AG10803 (cell line): ENCODE results near the gene LRP1B.

Source experiments
- DNase-seq: peaks from one replicate; pipeline ENCODE4 v3.0.0; 2010; ENCODE audit warnings: low read depth
- H3K4me3 ChIP-seq: 2 replicates; pipeline ENCODE4 v1.5.1; 2011; ENCODE audit warnings: mild to moderate bottlenecking, low read length, control low read depth
- TF ChIP-seq, protein P1 (sequence below): conservative IDR thresholded peaks from 2 replicates; pipeline ENCODE4 v1.5.1; 2011; ENCODE audit warnings: mild to moderate bottlenecking, low read length, control low read depth, inconsistent platforms

Gene LRP1B

DNA sequence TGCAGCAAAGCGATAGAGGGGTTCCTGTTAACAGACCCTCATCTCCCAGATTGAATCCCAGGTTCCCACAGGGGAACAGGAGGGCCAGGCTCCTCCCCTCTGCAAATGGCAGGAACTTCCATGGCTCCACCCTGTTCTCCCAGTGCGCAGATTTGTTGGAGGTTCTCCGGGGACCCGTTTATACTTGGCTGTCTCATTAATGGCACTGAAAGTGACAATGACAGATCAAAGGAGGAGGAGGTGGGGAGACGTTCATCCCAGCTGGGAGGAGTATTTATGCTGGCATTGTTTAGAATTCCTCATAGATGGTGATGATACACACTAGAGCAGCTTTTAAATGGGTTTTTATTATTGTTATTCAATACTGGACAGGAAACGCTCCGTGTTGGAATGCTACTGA is 186.9 kb downstream of the LRP1B start:
- TF ChIP-seq, protein P1, sequence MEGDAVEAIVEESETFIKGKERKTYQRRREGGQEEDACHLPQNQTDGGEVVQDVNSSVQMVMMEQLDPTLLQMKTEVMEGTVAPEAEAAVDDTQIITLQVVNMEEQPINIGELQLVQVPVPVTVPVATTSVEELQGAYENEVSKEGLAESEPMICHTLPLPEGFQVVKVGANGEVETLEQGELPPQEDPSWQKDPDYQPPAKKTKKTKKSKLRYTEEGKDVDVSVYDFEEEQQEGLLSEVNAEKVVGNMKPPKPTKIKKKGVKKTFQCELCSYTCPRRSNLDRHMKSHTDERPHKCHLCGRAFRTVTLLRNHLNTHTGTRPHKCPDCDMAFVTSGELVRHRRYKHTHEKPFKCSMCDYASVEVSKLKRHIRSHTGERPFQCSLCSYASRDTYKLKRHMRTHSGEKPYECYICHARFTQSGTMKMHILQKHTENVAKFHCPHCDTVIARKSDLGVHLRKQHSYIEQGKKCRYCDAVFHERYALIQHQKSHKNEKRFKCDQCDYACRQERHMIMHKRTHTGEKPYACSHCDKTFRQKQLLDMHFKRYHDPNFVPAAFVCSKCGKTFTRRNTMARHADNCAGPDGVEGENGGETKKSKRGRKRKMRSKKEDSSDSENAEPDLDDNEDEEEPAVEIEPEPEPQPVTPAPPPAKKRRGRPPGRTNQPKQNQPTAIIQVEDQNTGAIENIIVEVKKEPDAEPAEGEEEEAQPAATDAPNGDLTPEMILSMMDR, result no peak
- no peak overlapping the region for H3K4me3 ChIP-seq
- DNase-seq, result no peak

DNA sequence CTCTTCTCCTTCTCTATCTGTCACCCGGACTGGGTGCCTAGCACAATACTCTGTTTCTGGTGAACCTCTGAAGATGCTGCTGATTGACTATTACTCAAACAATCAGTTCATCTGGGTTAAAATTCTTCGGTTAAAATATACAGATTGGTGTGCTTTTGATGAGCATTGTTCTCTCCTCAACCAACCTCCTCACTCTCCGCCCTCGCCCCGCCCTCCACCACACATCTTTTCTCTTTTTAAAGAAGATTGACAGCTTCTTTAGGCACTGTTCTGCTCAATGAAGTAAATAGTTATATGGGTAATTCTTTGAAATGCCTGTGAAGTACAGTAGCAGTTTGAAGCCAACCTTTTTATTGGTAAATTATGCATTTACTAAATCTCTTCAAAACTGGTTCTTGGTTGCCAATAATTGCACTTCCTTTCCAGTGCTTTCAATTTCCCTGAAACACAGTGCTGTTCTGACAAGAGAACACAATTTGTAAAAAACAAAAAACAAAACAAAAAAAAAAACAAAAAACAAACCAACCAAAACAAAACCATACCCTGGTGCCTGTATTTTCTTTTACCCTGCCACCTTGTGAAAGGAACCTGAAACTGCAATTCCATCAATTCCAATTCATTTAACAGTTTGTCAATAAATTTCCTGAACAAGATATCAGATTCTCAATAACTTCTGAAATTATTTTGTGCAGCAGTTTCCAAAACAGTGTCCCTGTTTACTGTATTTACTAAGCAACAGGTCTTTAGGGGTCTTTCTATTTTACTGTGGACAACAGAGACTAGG is 188.6 kb downstream of the LRP1B start:
- no peak overlapping the region for H3K4me3 ChIP-seq
- no peak for DNase-seq
- TF ChIP-seq, protein P1, result peak; percentile 48

DNA sequence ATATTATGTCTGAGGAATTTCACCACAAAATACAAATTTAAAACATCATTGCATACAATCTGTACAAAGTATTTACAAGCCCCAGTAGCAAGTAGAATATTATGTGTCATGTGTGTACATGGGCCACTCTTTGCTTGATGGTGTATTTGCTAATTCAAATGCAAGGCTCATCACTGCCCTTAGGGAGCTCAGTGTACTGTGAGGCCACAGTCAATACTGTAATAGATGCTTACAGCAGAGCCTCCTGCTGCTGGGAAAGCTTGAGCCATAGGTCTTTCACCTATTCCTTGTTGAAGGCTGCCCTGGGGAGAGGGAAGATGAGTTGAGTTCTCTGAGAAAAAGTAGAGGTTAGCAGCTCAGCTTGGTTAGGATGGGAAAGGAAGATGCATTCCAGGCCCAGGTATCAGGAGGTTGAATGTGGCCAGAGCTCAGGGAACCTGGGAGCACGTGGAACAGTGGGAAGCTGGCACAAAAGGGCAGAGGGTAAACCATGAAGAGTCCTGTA is 189.6 kb downstream of the LRP1B start:
- DNase-seq, result no peak
- TF ChIP-seq, protein P1, result no peak
- no peak overlapping the region for H3K4me3 ChIP-seq

DNA sequence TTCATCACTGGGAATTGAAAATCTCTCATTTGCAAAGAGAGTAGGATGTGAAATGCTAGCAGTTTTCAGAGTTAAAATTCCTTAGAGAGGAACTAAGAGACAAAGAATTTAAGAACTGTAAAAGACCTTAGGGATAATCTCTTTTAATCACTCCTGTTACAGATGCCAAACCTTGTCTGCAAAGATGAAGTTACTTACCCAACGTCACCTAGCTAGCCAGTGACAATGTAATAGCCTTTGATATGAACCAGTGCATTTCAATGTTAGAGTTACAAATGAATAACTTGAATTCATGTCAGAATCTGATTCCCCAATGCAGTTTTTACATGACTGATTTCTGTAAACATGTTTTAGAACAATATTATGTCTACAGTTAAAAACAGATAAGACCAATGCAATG is 190.1 kb downstream of the LRP1B start:
- TF ChIP-seq, protein P1, result no peak
- no peak for DNase-seq

DNA sequence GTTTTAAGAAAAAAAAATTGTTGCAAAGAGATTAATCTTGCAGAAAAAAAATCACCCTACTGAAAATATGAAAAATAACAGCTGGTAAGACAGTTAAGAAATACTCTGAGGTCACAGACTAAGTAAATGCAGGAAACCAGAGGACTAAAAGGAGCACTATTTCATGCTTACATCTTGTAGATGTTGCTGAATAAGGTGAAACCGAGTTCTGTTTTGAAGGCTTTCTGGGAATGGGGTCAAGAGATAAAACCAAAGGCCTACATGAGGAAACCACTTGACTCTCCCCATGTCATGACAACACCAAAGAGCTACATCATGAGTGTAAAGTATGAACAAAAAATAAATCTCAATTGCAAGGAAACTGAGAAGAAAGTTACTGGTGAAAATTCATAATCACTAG is 197.6 kb downstream of the LRP1B start:
- no peak for DNase-seq
- TF ChIP-seq, protein P1, result no peak
- no peak overlapping the region for H3K4me3 ChIP-seq

More for the DNA sequence above, 190.1 kb downstream of the LRP1B start:
- no peak overlapping the region for H3K4me3 ChIP-seq

DNA sequence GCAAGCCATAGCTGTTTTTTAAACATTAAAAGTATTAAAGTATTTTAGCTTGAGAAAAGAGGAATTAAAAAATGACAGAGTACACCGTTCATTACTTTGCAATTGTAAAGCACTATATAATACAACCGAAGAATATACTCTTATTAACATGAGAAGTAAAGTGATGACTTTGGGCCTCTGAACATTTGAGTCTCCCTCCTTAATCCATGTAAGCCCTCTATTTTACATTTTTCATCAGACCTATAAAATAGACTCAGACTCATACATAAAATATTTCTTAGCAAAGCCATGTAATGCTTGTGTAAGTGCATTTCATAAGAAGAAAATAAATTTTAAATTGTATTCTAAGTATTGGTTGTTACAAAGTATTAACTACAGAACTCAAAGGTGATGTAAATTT is 198.6 kb downstream of the LRP1B start:
- TF ChIP-seq, protein P1, result no peak
- H3K4me3 ChIP-seq, result no peak overlapping the region
- no peak for DNase-seq

DNA sequence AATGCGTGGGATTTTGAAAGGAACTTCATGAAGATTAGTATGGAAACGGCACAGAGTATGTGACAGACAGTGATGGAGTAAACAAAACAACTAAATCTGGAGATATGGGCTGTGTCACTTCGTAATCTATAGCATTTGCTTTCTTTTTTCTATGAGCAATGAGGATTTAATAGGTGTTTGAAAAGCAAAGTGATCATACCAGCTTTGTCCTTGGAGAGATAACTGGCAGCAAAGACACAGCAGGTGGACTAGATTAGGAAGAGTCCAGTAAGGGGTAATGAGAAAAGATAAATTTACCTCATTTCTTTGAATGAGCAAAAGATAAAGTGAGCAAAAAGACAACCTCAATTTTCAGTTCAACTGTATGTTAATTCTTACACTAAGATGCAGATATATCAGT is 199.0 kb downstream of the LRP1B start:
- TF ChIP-seq, protein P1, result no peak
- no peak overlapping the region for H3K4me3 ChIP-seq
- no peak for DNase-seq
